ENCODE data around the gene RAET1E.
"Not testable (repeated sequence)": the region's sequence is repeated elsewhere in the genome, so short reads cannot be mapped to it uniquely, and the experiment has no call there.

RAET1E gene

DNA sequence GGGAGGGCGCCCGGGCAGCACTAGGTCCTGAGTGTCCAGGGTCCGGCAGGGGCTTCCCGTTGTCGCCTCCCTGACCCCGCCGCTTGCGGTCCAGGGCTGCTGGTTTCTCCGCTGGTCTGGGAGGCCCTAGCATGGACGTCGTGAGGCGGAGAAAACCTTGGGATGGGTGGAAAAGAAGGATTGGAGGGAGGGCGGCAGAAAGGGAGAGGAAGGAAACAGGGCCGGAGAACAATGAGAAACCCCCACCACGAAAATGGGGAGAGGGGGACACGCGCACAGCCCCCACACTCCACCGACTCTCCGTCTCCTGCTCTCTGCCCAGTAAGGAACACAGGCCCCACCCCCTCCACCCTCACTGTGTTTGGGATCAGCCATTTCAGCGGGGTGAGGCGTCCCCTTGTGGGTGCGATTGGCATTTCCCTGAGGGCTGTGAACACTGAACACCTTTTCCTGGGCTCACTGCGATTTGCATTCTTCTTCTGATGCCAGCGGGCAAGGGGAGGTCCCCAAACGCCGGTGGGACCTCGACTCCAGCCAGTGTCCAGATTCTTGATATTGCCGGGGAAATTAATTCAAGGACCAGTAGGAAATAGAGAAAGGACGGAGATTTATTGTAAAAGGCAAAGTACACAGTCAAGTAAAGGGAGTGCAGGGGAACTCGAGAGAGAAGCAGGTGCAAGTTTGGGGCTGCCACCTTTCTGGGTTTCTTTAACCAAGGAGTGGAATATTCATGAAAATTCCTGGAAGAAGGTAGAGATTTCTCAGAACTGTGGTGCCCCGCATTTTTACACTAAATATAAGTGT lies 28.3 kb upstream of the RAET1E start:
- DNase-seq: no peak

DNA sequence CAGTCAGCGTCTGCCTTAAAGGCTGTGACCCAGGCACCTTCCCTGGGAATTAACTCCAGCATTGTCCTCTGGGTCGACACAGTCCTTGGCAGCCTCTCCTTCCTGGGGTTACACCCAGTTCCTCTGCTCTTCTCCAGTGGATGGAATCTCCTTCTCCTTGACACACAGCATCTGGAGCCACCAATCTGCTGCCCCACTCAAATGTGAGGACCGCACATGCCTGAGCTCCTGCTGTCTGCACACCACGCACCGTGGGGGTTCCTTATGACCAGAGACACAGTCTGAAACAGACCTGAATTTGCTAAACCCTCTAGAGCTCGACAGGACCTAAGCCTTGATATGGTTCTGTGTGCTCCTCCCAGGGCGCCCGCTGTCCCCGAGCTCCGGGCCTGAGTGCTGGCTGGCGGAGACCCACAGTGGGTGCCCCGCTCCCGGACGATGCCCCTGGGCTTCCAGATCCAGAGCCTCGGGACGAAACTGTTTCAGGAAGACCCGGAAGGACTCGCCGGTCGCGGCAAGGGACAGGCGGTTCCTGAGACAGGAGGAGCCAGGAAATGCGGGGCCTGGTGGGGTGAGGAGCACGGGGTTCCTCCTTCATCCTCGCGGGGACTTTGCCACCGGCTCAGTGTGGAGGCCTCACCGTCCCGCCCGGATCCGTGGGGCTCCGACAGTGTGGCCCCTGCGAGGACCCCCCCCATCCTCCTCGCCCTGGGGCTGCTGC lies 27.5 kb upstream of the RAET1E start:
- DNase-seq: no peak

- DNase-seq: no peak
Measured at GRCh38 chr6:149924933-149925252, 27.0 kb upstream of the RAET1E start.

- no peak for DNase-seq
Measured at GRCh38 chr6:149924206-149924932, 26.5 kb upstream of the RAET1E start.

GRCh38 chr6:149923327-149923986 lies 25.5 kb upstream of the RAET1E start:
- DNase-seq: no peak

DNA sequence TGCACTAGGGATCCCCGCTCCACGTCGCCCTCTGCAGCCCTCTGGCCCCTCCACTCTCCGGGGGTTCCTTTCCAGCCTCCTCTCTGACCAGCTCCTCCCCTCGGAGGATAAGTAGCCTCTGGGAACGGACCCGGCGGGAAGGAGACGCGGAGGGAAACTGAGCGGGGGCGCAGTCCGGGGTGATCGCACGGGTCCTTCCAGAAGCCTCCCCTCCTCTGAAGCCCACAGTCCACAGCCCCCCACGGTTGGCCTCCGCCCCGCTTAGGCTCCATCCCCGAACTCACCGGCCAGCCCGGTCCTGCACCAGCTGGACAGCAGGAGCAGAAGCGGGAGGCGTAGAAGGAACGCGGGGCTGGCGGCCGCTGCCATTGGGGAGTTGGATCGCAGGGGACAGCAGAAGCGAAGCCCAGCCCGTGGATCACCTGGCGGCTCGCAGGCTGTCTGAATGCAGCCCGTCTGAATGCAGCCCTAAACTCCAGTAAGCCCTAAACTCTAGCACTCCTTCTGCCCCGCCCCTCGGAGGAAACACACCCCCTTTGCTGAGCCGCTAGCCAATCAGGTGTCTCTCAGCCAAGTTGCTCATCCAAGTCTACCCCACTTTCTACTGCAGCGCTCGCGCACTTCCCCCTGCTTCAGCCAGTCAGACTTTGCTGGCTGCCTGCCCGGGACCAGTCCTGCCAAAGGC lies 24.9 kb upstream of the RAET1E start, which contains the start of gene RAET1G:
TSS of gene RAET1G (minus strand) at position 480 of the 685 bp plus-strand sequence. CDS start at position 369, 111 bp downstream.
- DNase-seq: no peak

DNA sequence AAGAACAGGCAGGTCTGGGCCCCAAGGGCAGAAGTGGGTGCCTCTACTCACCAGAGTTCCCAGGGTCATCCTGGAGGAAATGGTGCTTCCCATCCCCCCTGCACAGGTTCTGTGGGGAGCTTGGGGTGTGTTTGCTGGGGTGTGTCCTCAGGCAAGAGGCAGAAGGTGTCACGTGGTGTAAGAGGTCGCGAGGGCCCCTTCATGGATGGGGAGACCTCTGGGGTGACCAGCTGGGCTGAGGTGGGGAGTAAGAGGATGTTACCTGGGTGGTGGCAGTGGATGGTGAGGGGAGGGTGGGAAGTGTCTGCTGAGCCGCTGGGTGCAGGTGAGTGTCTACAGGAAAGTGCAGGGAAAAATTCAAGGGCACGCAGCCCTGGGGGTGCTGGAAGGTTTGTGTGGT lies 24.2 kb upstream of the RAET1E start:
- not testable (repeated sequence) for DNase-seq

- DNase-seq: no peak
Measured at GRCh38 chr6:149921361-149921760, 23.4 kb upstream of the RAET1E start.

DNA sequence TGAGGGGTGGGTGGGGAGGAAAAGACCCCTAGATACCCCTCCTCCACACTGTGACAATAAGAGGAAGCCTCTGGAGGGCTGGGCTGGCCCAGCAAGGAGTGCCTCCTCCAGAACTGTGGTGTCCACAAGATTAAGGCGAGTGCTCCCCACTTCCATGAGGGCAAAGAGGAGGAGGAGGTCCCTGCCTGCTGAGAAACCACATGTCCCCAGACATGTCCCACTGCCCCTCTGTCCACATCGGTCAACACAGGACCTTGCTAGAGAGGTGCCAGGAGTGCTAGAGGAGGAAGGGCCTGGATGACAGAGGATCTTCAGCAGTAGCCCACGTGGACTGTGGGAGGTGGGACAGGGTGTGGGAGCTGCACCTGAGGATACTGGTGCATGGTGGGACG lies 21.9 kb upstream of the RAET1E start:
- DNase-seq: no peak

DNA sequence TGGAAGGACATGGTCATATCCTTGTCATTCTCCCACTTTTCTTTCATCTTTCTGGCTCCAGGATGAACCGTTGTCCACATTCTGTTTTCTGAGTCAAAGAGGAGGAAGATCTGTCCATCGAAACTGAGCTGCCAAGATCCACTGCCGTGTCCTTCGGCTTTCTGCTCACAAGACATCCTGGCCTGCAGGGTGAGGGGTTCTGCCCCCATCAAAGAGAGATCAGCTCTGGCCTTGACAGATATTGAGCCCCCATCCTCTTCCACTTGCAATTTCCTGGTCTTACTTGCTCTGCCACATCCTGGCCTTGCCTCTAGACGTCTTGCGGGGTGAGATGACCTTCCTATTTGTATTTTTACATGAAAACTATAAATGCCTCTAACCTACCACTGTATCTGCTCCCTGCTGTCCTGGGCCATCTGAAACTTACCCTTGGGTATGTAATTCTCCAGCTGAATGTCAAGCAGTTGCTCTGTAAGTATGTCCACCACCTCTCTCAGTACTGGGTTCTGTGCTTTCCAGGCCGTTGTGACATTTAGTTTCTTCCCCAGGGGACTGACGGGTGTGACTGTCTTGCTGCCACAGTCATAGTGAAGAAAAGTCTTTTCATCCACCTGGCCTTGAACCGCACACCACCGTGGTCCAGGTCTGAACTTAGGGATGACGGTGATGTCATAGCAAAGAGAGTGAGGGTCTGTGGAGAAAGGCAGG lies 21.4 kb upstream of the RAET1E start:
- DNase-seq: not testable (repeated sequence)

GRCh38 chr6:149918151-149918905 lies 20.4 kb upstream of the RAET1E start:
- DNase-seq: no peak

DNA sequence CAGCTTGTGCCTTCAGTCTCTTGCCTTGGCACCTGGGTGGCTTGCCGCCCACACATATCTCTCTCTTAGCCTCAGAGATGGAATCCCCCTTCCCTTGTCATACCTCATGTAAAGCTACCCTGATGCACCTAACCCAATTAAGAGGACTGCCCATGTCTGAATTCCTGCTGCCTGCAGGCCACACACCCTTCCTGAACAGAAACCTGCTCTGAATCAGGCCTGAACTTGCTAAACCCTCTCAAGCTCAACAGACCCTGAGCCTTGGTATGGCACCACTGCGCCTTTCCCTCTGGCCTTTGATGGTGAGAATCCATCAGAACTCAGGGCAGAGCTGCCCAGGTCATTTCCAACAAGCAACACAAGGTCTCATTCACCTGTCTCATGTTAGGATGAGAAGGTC lies 19.8 kb upstream of the RAET1E start:
- no peak for DNase-seq

GRCh38 chr6:149915970-149916865 lies 18.3 kb upstream of the RAET1E start:
- DNase-seq: no peak

- DNase-seq: no peak
Measured at GRCh38 chr6:149913540-149914240, 15.8 kb upstream of the RAET1E start.

DNA sequence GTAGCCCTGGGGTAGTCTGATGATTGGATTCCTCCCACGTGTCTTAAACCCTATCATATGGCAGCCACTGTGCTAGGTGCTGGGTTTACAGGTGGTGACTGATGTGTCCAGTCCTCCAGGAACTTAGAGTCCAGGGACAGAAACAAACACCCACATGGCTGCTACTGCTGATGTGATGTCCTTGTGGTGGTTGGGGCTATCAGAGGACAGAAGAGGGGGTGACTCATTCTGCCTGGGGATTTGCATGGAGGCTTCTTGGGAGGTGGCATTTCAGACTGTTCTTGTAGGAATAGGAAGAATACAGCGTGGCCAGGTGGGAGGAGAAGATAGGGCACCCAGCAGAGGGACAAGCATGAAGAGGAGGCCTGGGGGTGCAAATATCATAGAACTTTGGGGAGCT lies 15.2 kb upstream of the RAET1E start:
- DNase-seq: no peak

- not testable (repeated sequence) for DNase-seq
Measured at GRCh38 chr6:149912680-149913079, 14.8 kb upstream of the RAET1E start.

- no peak for DNase-seq
Measured at GRCh38 chr6:149910721-149911151, 12.8 kb upstream of the RAET1E start.

GRCh38 chr6:149909701-149910470 lies 12.0 kb upstream of the RAET1E start:
- DNase-seq: no peak

All from cortex of kidney (tissue), 1 donor.